Ectodermal cell (in vitro differentiated cells): ENCODE measurements around the gene WWOX.
"Not testable (repeated sequence)": the region's sequence is repeated elsewhere in the genome, so short reads cannot be mapped to it uniquely, and the experiment has no call there.

Source experiments
- H3K27ac ChIP-seq: 2 replicates; pipeline ENCODE4 v1.7.0; 2013; ENCODE audit warnings: mild to moderate bottlenecking, low read depth, low read length; ENCODE audit not compliant: insufficient read depth, poor library complexity, severe bottlenecking
- H3K27me3 ChIP-seq: 2 replicates; pipeline ENCODE4 v1.7.0; 2013; ENCODE audit warnings: mild to moderate bottlenecking, low read length; ENCODE audit not compliant: insufficient read depth, control insufficient read depth, poor library complexity, severe bottlenecking
- H3K36me3 ChIP-seq: one replicate; pipeline ENCODE4 v1.7.0; 2013; ENCODE audit warnings: low read length; ENCODE audit not compliant: control insufficient read depth, insufficient read depth
- H3K4me1 ChIP-seq: one replicate; pipeline ENCODE4 v1.7.0; 2013; ENCODE audit warnings: low read length; ENCODE audit not compliant: control insufficient read depth, insufficient read depth
- H3K4me3 ChIP-seq: 2 replicates; pipeline ENCODE4 v1.7.0; 2013; ENCODE audit warnings: low read depth, low read length, control low read depth; ENCODE audit not compliant: insufficient read depth
- H3K9me3 ChIP-seq: 2 replicates; pipeline ENCODE4 v1.7.0; 2013; ENCODE audit warnings: mild to moderate bottlenecking, low read length, moderate library complexity; ENCODE audit not compliant: control insufficient read depth
- WGBS, 2 experiments: methylation state at CpG; one replicate each; pipeline ENCODE4 v1.1.7; 2013; ENCODE audit warnings: missing lambda C conversion rate in 2 of 2; 5-methylcytosine and 5-hydroxymethylcytosine counted together

Gene WWOX

GRCh38 chr16:79257953-79258490, 1158.6 kb downstream of the WWOX start:
- 94% methylated on average over 10 of the region's 10 CpGs for WGBS, 2 experiments
- H3K4me3 ChIP-seq = no peak overlapping the region
- no peaks in the 10 kb centered on the region for H3K27me3 ChIP-seq
- no peaks in the 10 kb centered on the region for H3K4me1 ChIP-seq
- H3K9me3 ChIP-seq = no peaks in the 10 kb centered on the region
- H3K27ac ChIP-seq = no peak overlapping the region
- no peaks in the 10 kb centered on the region for H3K36me3 ChIP-seq

- not testable (repeated sequence) for H3K9me3 ChIP-seq, H3K4me1 ChIP-seq, H3K4me3 ChIP-seq, H3K36me3 ChIP-seq, H3K27me3 ChIP-seq, H3K27ac ChIP-seq
- WGBS, 2 experiments = 91 to 99% methylated on average over 4 of the region's 4 CpGs
These were observed 1161.4 kb downstream of the WWOX start for GRCh38 chr16:79260890-79261289.

DNA sequence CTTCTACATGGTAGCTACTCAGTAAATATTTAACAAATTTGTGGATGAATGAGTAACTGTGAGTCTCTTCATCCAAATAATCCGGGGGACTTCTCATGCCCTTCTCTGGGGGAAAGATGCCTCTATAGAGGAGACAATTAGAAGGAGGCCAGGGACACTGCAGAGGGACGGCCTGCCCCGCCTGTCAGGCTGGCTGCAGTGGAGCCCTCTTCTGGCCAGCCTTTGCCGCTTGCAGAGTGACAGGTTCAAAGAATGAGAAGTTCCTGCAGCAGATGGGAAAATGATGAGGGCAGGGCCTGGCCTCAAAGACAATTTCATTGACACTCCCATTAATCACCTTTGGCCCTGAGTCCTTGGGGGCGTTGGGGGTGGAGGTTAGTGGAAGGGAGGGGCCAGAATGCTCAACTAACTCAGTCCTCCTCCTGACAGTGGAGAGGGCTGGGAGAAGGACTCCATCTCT, 1162.1 kb downstream of the WWOX start:
- Histone ChIP-seq H3K4me1 (no peaks in the 10 kb centered on the region), H3K9me3 (no peaks in the 10 kb centered on the region), H3K36me3 (no peaks in the 10 kb centered on the region), H3K27me3 (no peaks in the 10 kb centered on the region), H3K4me3 (no peak overlapping the region), H3K27ac (no peak overlapping the region)
- 21 to 27% methylated on average over 4 to 5 of the region's 5 CpGs for WGBS, 2 experiments

DNA sequence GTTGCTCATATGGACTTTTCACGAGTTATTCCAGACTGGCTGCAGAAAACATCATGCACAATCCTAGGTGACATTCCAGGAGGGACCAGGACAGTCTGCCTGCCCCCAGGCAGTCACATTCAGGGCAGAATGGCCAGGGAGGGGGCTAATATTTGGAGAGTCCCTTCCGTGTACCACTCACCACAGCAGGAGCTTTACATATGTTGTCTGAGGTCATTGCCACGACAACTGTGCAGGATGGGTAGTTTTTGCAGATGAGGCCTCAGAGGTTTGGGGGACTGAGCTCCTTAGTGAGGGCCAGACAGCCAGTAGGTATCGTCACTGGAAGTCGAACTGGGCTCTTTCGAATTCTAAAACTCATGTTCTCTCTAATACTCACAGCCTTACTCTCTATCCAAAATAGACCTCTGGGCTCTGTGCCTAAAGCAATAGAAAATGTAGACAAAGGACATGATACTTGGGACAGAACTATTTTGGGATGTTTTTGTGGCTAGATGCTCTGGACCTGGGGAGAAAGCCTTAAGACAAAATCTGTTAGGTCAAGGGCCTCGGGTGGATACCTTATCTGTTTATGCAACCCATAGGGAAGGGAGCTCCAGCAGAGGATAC, 1162.6 kb downstream of the WWOX start:
- Histone ChIP-seq H3K4me1 (no peaks in the 10 kb centered on the region), H3K27me3 (no peaks in the 10 kb centered on the region), H3K4me3 (no peak overlapping the region), H3K27ac (no peak overlapping the region), H3K36me3 (no peaks in the 10 kb centered on the region), H3K9me3 (no peaks in the 10 kb centered on the region)
- WGBS, 2 experiments = 92 to 94% methylated on average over 7 of the region's 7 CpGs
